Measurements from ENCODE around the gene POLG2.
"Not testable (repeated sequence)": the region's sequence is repeated elsewhere in the genome, so short reads cannot be mapped to it uniquely, and the experiment has no call there.

The POLG2 gene

GRCh38 chr17:64439521-64439920, 57.3 kb downstream of the POLG2 start:
- not testable (repeated sequence) for H3K9me3 ChIP-seq (ENCODE audit: low read length); H3K4me3 ChIP-seq (ENCODE audit: low read length); H3K27me3 ChIP-seq (ENCODE audit: insufficient read depth, low read length); H3K36me3 ChIP-seq (ENCODE audit: insufficient read depth, low read length); H2AFZ ChIP-seq (ENCODE audit: low read depth, low read length); H3K4me1 ChIP-seq (ENCODE audit: insufficient read depth, low read length)

DNA sequence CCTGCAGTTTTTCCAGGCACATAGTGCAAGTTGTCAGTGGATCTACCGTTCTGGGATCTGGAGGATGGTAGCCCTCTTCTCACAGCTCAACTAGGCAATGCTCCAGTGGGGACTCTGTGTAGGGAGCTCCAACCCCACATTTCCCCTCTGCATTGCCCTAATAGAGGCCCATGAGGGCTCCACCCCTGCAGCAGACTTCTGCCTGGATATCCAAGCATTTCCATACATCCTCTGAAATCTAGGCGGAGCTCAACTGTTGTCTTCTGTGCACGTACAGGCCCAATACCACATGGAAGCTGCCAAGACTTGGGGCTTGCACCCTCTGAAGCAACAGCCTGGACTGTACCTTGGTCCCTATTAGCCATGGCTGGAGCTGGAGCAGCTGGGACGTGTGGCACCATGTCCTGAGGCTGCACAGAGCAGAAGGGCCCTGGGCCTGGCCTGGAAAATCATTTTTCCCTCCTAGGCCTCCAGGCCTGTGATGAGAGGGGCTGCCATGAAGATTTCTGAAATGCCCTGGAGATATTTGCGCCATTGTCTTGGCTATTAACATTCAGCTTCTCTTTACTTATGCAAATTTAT, 58.8 kb downstream of the POLG2 start:
- no peak overlapping the region for H3K4me3 ChIP-seq (ENCODE audit: low read length)
- H2AFZ ChIP-seq (ENCODE audit: low read depth, low read length), result no peak overlapping the region
- no peaks in the 10 kb centered on the region for H3K36me3 ChIP-seq (ENCODE audit: insufficient read depth, low read length)
- H3K9me3 ChIP-seq (ENCODE audit: low read length), result peaks cover 10% of the 10 kb centered on the region
- no peaks in the 10 kb centered on the region for H3K4me1 ChIP-seq (ENCODE audit: insufficient read depth, low read length)
- H3K27me3 ChIP-seq (ENCODE audit: insufficient read depth, low read length), result no peaks in the 10 kb centered on the region

DNA sequence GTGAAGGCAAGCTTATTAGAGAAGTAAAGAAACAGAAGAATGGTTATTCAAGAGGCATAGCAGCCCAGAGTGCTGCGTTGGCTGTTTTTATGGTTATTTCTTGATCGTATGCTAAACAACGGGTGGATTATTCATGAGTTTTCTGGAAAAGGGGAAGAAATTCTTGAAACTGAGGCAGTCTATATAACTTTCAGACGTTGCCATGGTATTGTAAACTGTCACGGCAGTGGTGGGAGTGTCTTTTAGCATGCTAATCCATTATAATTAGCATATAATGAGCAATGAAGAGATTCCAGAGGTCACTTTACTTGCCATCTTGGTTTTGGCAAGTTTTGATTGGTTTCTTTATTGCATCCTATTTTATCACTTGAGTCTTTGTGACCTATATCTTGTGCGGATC, 65.3 kb downstream of the POLG2 start:
- no peak overlapping the region for H2AFZ ChIP-seq (ENCODE audit: low read depth, low read length)
- H3K36me3 ChIP-seq (ENCODE audit: insufficient read depth, low read length), result no peaks in the 10 kb centered on the region
- H3K4me3 ChIP-seq (ENCODE audit: low read length), result no peak overlapping the region
- no peaks in the 10 kb centered on the region for H3K9me3 ChIP-seq (ENCODE audit: low read length)
- no peaks in the 10 kb centered on the region for H3K4me1 ChIP-seq (ENCODE audit: insufficient read depth, low read length)
- no peaks in the 10 kb centered on the region for H3K27me3 ChIP-seq (ENCODE audit: insufficient read depth, low read length)

GRCh38 chr17:64430036-64430435, 66.8 kb downstream of the POLG2 start:
- not testable (repeated sequence) for H3K27me3 ChIP-seq (ENCODE audit: insufficient read depth, low read length); H3K4me1 ChIP-seq (ENCODE audit: insufficient read depth, low read length); H2AFZ ChIP-seq (ENCODE audit: low read depth, low read length); H3K4me3 ChIP-seq (ENCODE audit: low read length); H3K36me3 ChIP-seq (ENCODE audit: insufficient read depth, low read length); H3K9me3 ChIP-seq (ENCODE audit: low read length)

GRCh38 chr17:64428406-64428805, 68.4 kb downstream of the POLG2 start:
- H3K4me3 ChIP-seq (ENCODE audit: low read length), result no peak overlapping the region
- no peaks in the 10 kb centered on the region for H3K36me3 ChIP-seq (ENCODE audit: insufficient read depth, low read length)
- H3K4me1 ChIP-seq (ENCODE audit: insufficient read depth, low read length), result no peaks in the 10 kb centered on the region
- H3K27me3 ChIP-seq (ENCODE audit: insufficient read depth, low read length), result peaks cover 3% of the 10 kb centered on the region
- H3K9me3 ChIP-seq (ENCODE audit: low read length), result no peaks in the 10 kb centered on the region
- no peak overlapping the region for H2AFZ ChIP-seq (ENCODE audit: low read depth, low read length)
